CD4-positive, alpha-beta T cell (primary cell): ENCODE data around the gene RSPRY1. TPM values are rescaled to one million over a fixed set of nuclear protein-coding genes. Genes with fewer than 3 reads are reported as not detected.
A peak's percentile ranks its signal among the peaks of the same experiment; 100 is the strongest.

Experiments
- ATAC-seq: fragments of 200-7000 bp; cut with Tn5 transposase; one replicate; pipeline ENCODE4 v1.10.0; 2022; ENCODE audit warnings: mild to moderate bottlenecking; ENCODE audit not compliant: poor library complexity
- CTCF ChIA-PET: fragments of 350-600 bp; sonication (Branson Sonifier 250); formaldehyde crosslinking; loops from one replicate; lab custom pipeline; 2021; ENCODE audit warnings: antibody characterized with exemption, inconsistent platforms; lab: Charles Lee
- POLR2A ChIA-PET: fragments of 350-600 bp; sonication (Branson Sonifier 250); formaldehyde crosslinking; loops from one replicate; lab custom pipeline; 2021; ENCODE audit warnings: antibody characterized with exemption, inconsistent platforms; lab: Charles Lee
- DNase-seq, 14 experiments: peaks; one replicate each; pipeline ENCODE4 v3.0.0-alpha.2; 2013 to 2020; ENCODE audit warnings: mixed read lengths in 2 of 14
- H3K27ac ChIP-seq, 2 donors: one replicate each; pipeline versions ENCODE4 v1.5.1 to v1.7.0; 2013; ENCODE audit warnings: low read length in 2 of 2, low read depth in 1 of 2, mild to moderate bottlenecking in 1 of 2
- H3K27me3 ChIP-seq, 2 experiments: 1 replicate in 1 of 2; 2 replicates in 1 of 2; pipeline versions ENCODE4 v1.6.1 to v1.7.0; 2013; ENCODE audit warnings: low read length in 2 of 2, control low read depth in 1 of 2, mild to moderate bottlenecking in 1 of 2, moderate library complexity in 1 of 2; ENCODE audit not compliant: insufficient read depth in 2 of 2, control insufficient read depth in 1 of 2
- H3K36me3 ChIP-seq: one replicate; pipeline ENCODE4 v1.6.1; 2013; ENCODE audit warnings: low read length, control low read depth; ENCODE audit not compliant: insufficient read depth
- H3K4me1 ChIP-seq: one replicate; pipeline ENCODE4 v1.6.1; 2013; ENCODE audit warnings: low read length, control low read depth; ENCODE audit not compliant: insufficient read depth
- H3K4me3 ChIP-seq: one replicate; pipeline ENCODE4 v1.5.1; 2013; ENCODE audit warnings: mild to moderate bottlenecking, low read length, moderate library complexity
- H3K9me3 ChIP-seq, 2 experiments: 1 replicate in 1 of 2; 2 replicates in 1 of 2; pipeline versions ENCODE4 v1.6.1 to v1.7.0; 2013; ENCODE audit warnings: low read length in 2 of 2, mild to moderate bottlenecking in 2 of 2, control low read depth in 1 of 2, moderate library complexity in 1 of 2; ENCODE audit not compliant: control insufficient read depth in 1 of 2, insufficient read depth in 1 of 2
- H3K27ac Mint-ChIP-seq: one replicate; pipeline ENCODE4 v1.8.0; 2020; ENCODE audit warnings: mixed read lengths
- H3K27me3 Mint-ChIP-seq: one replicate; pipeline ENCODE4 v1.8.0; 2021; ENCODE audit warnings: mixed read lengths
- H3K36me3 Mint-ChIP-seq: one replicate; pipeline ENCODE4 v1.8.0; 2021; ENCODE audit warnings: low read depth, mixed read lengths
- H3K4me1 Mint-ChIP-seq: one replicate; pipeline ENCODE4 v1.8.0; 2021; ENCODE audit warnings: low read depth, mixed read lengths
- H3K4me3 Mint-ChIP-seq: one replicate; pipeline ENCODE4 v1.8.0; 2020; ENCODE audit warnings: mild to moderate bottlenecking, mixed read lengths
- H3K9me3 Mint-ChIP-seq: one replicate; pipeline ENCODE4 v1.8.0; 2020; ENCODE audit warnings: mixed read lengths
- CTCF ChIP-seq: fragments of 200-600 bp; IDR thresholded peaks from one replicate; pipeline ENCODE4 v1.8.0; 2022; ENCODE audit warnings: antibody characterized with exemption, mild to moderate bottlenecking
- intact Hi-C, 2 experiments: fragments of 100-400 bp; cut with DNase I in 1 of 2; cut with micrococcal nuclease in 1 of 2; formaldehyde crosslinking; loops; one replicate each; pipeline versions ENCODE4 v1.15.1 to v1.9.0; 2023 to 2025; cut with DNase I, micrococcal nuclease
- total RNA-seq, 174 experiments: library from RNA in 2 of 174; stranded (reverse) in 2 of 174; gene quantifications; one replicate each; pipeline ENCODE4 v1.2.3 and lab custom pipeline; 2021 to 2026

RSPRY1 gene
- total RNA-seq, 2 experiments from 2014 or later = 19.9 to 21.3 TPM

- H3K36me3 Mint-ChIP-seq = no peaks in the 10 kb centered on the region
- ChIA-PET POLR2A (interaction anchor here (3.6 kb wide), 1 partner anchor 11 kb away, joined by 25 read pairs; no protein-coding TSS in a partner anchor), CTCF (interaction anchor here (1.8 kb wide), 1 partner anchor 140 kb away, joined by 4 read pairs; no protein-coding TSS in a partner anchor)
- peaks cover 42% of the 10 kb centered on the region for H3K4me1 ChIP-seq
- no peaks in the 10 kb centered on the region for H3K27me3 Mint-ChIP-seq
- no peak overlapping the region for H3K4me3 ChIP-seq
- H3K4me3 Mint-ChIP-seq = peak overlapping the region; percentile 58
- H3K36me3 ChIP-seq = no peaks in the 10 kb centered on the region
- ATAC-seq = no peak
- peaks cover 0 to 2% of the 10 kb centered on the region in 2 experiments for H3K27me3 ChIP-seq
- intact Hi-C loops = no loop called here
- H3K9me3 ChIP-seq = no peaks in the 10 kb centered on the region
- no peaks in the 10 kb centered on the region for H3K9me3 Mint-ChIP-seq
- no peak for DNase-seq
- H3K4me1 Mint-ChIP-seq = peaks cover 72% of the 10 kb centered on the region
- peak overlapping the region; percentile 73 for H3K27ac Mint-ChIP-seq
- TF ChIP-seq CTCF = no peak
- H3K27ac ChIP-seq = no peak overlapping the region
Observed at GRCh38 chr16:57278494-57278893, 92.4 kb downstream of the RSPRY1 start.

GRCh38 chr16:57279780-57280638 is 93.9 kb downstream of the RSPRY1 start:
- ChIA-PET POLR2A (interaction anchor here (0.6 to 3.6 kb wide), 8 partner anchors 13 to 255 kb away, joined by 3 to 25 read pairs (median 4); partner anchors contain the start of gene ARL2BP), CTCF (interaction anchor here (0.6 to 1.4 kb wide), 3 partner anchors 20 to 70 kb away, joined by 3 read pairs; no protein-coding TSS in a partner anchor)
- ATAC-seq (no peak), DNase-seq (peak in 1 of 14 experiments; percentile 16)
- Mint-ChIP-seq H3K9me3 (no peaks in the 10 kb centered on the region), H3K27ac (peak overlapping the region; percentile 29), H3K4me1 (peaks cover 76% of the 10 kb centered on the region), H3K27me3 (no peaks in the 10 kb centered on the region), H3K36me3 (no peaks in the 10 kb centered on the region), H3K4me3 (peak overlapping the region; percentile 55)
- no peak overlapping the region for H3K4me3 ChIP-seq
- intact Hi-C loops = loop anchor here in 1 of 2 experiments (5.0 kb wide), 1 partner anchor 38 kb away; no protein-coding TSS in a partner anchor
- no peak overlapping the region for H3K27ac ChIP-seq
- peaks cover 56% of the 10 kb centered on the region for H3K4me1 ChIP-seq
- H3K36me3 ChIP-seq = no peaks in the 10 kb centered on the region
- H3K9me3 ChIP-seq = peaks cover 0 to 5% of the 10 kb centered on the region in 2 experiments
- H3K27me3 ChIP-seq = peaks cover 4 to 5% of the 10 kb centered on the region in 2 experiments
- no peak for TF ChIP-seq CTCF

DNA sequence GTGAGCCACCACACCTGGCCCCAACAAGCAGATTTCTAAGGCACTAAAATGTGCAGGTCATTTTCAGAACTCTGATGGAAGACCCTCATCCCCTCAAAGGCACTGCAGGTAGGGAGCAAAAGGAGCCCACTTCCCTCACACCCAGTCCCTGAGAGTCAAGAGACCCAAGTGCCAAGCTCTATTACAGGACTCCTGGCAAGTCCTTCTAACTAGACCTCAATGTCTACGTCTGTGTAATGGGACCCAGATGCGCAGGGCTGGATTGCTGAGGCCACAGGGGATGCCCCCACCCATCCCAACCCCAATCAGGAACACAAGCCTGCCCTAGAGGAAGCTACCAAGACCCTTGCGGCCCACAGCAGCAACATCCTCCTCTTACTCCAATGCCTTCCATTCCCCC is 95.7 kb downstream of the RSPRY1 start:
- ChIA-PET CTCF (no interaction called here), POLR2A (interaction anchor here (0.7 to 3.6 kb wide), 2 partner anchors 14 to 36 kb away, joined by 3 to 25 read pairs; no protein-coding TSS in a partner anchor)
- H3K27ac Mint-ChIP-seq = no peak overlapping the region
- intact Hi-C loops = loop anchor here in 1 of 2 experiments (5.0 kb wide), 1 partner anchor 39 kb away; no protein-coding TSS in a partner anchor
- no peak overlapping the region for H3K27ac ChIP-seq
- DNase-seq (no peak), ATAC-seq (no peak)
- H3K9me3 ChIP-seq = peaks cover 0 to 5% of the 10 kb centered on the region in 2 experiments
- no peak overlapping the region for H3K4me3 Mint-ChIP-seq
- no peak overlapping the region for H3K4me3 ChIP-seq
- no peaks in the 10 kb centered on the region for H3K36me3 Mint-ChIP-seq
- H3K36me3 ChIP-seq = no peaks in the 10 kb centered on the region
- H3K4me1 ChIP-seq = peaks cover 59% of the 10 kb centered on the region
- peaks cover 4 to 5% of the 10 kb centered on the region in 2 experiments for H3K27me3 ChIP-seq
- no peak for TF ChIP-seq CTCF
- peaks cover 64% of the 10 kb centered on the region for H3K4me1 Mint-ChIP-seq
- H3K27me3 Mint-ChIP-seq = peaks cover 4% of the 10 kb centered on the region
- H3K9me3 Mint-ChIP-seq = no peaks in the 10 kb centered on the region
